ENCODE measurements around the gene FOXS1. TPM values are rescaled to one million over a fixed set of nuclear protein-coding genes. Genes with fewer than 3 reads are reported as not detected.

The FOXS1 gene
- total RNA-seq, result 3.6 TPM

- peak; percentile 76 for DNase-seq
Measured at GRCh38 chr20:31845300-31845863, at the start of gene FOXS1. TSS of gene FOXS1 (minus strand) at chr20:31845604. CDS start at chr20:31845542, 62 bp downstream.

DNA sequence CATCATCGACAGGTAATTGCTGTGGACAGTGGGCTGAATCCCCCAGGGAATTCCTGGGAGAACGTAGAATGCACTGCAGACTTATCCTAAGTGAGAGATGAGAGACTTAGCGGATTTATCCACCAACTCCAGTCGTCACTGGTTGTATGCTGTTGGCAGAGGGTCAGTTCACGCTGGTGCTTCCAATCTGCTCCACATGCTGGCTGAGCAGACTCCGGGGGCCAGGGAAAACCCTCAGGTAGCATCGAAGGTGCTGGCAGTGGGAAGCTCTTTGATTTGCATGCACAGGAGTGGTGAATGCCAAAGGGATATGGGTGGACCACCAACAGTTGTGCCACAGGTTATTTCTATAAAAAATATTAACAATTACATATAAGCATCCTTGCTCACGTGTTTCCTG is 45.2 kb upstream of the FOXS1 start:
- DNase-seq, result no peak

DNA sequence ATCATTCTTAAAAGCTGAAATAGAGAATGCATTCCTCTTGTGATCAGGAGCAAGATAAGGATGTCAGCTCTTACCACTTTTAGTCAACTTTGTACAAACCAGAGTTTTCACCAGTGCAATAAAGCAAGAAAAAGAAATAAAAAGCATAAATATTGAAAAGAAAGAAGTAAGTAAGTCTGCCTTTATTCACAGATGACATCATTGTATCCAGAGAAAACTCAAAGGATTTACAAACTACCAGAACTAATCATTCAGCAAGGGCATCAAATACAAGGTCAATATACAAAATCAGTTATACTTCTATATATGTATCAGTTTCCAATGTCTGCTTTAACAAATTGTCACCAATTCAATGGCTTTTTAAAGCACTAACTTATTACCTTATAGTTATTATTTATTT is 38.4 kb upstream of the FOXS1 start:
- DNase-seq, result no peak

GRCh38 chr20:31881945-31882344 is 36.5 kb upstream of the FOXS1 start:
- no peak for DNase-seq

- DNase-seq, result peak; percentile 93
Measured at GRCh38 chr20:31879143-31879987, 34.0 kb upstream of the FOXS1 start.

DNA sequence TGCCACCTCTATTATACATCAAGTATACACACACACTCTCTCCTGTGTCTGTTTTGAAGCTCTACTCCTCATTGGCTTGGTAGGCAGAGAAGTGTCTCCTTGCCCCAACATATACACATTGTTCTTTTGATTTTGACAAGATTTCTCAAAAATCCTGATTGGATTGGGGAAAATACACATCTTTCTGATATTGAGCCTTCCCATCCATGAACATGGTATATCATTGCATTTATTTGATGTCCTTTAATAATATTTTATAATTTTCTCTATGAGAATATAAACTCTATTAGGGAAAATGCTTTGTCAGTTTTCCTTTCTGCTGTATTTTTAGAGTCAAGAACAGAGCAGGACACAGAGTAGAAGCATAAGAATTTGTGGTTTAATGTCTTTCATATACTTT is 32.3 kb upstream of the FOXS1 start:
- DNase-seq, result no peak

GRCh38 chr20:31875671-31876070 is 30.3 kb upstream of the FOXS1 start:
- DNase-seq, result no peak

- no peak for DNase-seq
Measured at GRCh38 chr20:31872406-31872805, 27.0 kb upstream of the FOXS1 start.

GRCh38 chr20:31871618-31871954 is 26.2 kb upstream of the FOXS1 start:
- no peak for DNase-seq

GRCh38 chr20:31870726-31871617 is 25.6 kb upstream of the FOXS1 start:
- no peak for DNase-seq

- peak; percentile 39 for DNase-seq
Measured at GRCh38 chr20:31869942-31870725, 24.7 kb upstream of the FOXS1 start, which contains the start of the genes DUSP15 and TTLL9. TSS of gene DUSP15 (minus strand) at chr20:31870527. CDS start at chr20:31870337, 190 bp downstream. TSS of gene TTLL9 (plus strand) at chr20:31870634. CDS start at chr20:31871127, 493 bp downstream.

DNA sequence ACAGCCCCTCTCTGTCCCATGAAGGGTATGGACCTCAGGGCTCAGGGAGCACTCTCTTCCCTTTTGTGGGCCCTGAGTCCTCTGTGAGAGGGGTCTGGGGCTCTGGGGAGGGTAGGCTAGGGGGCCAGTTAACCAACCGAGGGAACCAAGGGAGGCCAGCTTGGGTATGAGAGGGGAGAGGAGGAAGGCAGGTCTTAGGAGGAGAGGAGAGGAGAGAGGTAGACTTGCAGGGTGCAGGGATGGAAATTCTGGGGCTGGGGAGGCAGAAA is 24.2 kb upstream of the FOXS1 start:
- no peak for DNase-seq

- DNase-seq, result no peak
Measured at GRCh38 chr20:31868853-31869672, 23.7 kb upstream of the FOXS1 start.

- DNase-seq, result no peak
Measured at GRCh38 chr20:31866221-31866620, 20.8 kb upstream of the FOXS1 start.

- no peak for DNase-seq
Measured at GRCh38 chr20:31864521-31865400, 19.4 kb upstream of the FOXS1 start.

- no peak for DNase-seq
Measured at GRCh38 chr20:31863296-31864085, 18.1 kb upstream of the FOXS1 start.

DNA sequence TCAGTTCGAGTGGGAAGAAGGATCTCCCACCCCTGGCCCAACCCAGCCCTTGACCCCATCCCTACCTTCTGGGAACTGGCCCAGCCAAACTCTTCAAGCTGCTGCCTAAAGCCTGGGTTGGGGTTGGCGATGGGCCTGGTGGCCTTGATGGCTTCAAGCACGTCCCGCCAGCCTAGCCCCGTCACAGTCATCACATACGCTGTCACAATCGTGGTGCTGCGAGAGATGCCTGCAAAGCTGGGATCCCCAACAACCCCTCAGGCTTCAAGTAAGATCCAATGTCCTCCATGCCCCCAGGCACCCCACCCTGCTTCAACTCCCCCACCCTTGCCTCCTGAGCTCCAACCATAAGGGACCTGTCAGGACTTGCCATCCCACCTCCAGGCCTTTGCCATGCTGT is 17.1 kb upstream of the FOXS1 start:
- no peak for DNase-seq

DNA sequence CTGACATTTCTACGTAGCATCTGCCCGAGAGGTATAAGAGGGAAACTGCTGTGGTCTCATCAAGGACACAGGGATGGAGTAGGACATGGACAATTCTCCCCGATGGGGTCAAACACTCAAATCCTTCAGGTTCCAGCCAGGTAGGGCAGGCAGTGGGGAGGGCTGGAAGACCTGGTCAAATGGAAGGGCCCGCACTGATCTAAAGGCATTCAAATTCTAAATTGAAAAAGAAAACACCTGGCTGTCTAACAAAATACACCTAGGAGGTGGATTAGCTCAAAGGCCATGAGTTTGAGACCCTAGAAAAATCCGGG is 16.7 kb upstream of the FOXS1 start:
- no peak for DNase-seq

- DNase-seq, result peak; percentile 81
Measured at GRCh38 chr20:31861385-31862156, 16.2 kb upstream of the FOXS1 start.
